AG04450 (cell line): ENCODE measurements around the gene KRT72. TPM values are rescaled to one million over a fixed set of nuclear protein-coding genes. Genes with fewer than 3 reads are reported as not detected.

Source experiments
- CTCF ChIA-PET: fragments of 300-600, 350-600 bp; formaldehyde crosslinking; extraction: SDS; loops from one replicate; lab custom pipeline; 2022; ENCODE audit warnings: antibody characterized with exemption, inconsistent platforms; lab: Charles Lee
- POLR2A ChIA-PET: fragments of 350-600 bp; formaldehyde crosslinking; extraction: SDS; loops from one replicate; lab custom pipeline; 2021; ENCODE audit warnings: antibody characterized with exemption, inconsistent platforms; lab: Yijun Ruan, JAX
- DNase-seq: peaks from one replicate; pipeline ENCODE4 v3.0.0-alpha.2; 2011; ENCODE audit warnings: low read depth, low spot score
- H3K27ac ChIP-seq: one replicate; pipeline ENCODE4 v1.5.1; 2012; ENCODE audit warnings: low read depth, low read length, control low read depth
- H3K27me3 ChIP-seq: one replicate; pipeline ENCODE4 v1.6.0; 2012; ENCODE audit warnings: low read length; ENCODE audit not compliant: control insufficient read depth, insufficient read depth
- H3K4me3 ChIP-seq: 2 replicates; pipeline ENCODE4 v1.5.1; 2011; ENCODE audit warnings: mild to moderate bottlenecking, low read depth, low read length, control low read depth
- H3K9me3 ChIP-seq: 2 replicates; pipeline ENCODE4 v1.5.1; 2012; ENCODE audit warnings: low read length; ENCODE audit not compliant: control insufficient read depth, insufficient read depth
- polyA plus RNA-seq: library from polyadenylated mRNA; depleted of rRNA; stranded (reverse); fragments of >200 nt; gene quantifications from 2 replicates; pipeline ENCODE4 v1.2.3, GENCODE V29; 2011
- TF ChIP-seq, protein P1 (sequence below): IDR thresholded peaks from 2 replicates; pipeline ENCODE4 v1.5.1; 2011; ENCODE audit warnings: low read depth, low read length, control low read depth, inconsistent platforms

Gene KRT72
- polyA plus RNA-seq, 1 experiment: not detected

DNA sequence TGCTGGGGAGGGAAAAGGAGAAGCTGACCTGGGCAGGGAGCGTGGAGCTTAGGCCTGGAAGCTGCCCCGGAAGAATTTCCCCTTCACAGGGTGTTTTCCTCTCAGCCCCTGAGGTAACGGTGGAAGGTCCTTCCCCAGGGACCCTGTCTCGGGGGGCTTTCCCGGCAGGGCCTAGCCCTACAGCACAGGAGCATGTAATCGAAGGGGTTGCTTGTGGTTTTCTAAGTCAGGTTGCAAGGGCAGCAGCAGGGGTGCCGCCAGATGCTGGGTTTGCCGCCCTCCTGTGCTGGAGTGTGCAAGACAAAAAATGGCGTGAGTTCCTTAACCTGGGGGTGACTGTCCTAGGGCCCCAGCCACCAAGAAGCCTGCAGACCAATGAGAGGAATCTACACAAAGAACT lies 26.0 kb downstream of the KRT72 start:
- ChIA-PET CTCF (no interaction called here), POLR2A (no interaction called here)
- H3K27ac ChIP-seq: no peak overlapping the region
- H3K4me3 ChIP-seq: no peak overlapping the region
- DNase-seq: no peak
- peaks cover 23% of the 10 kb centered on the region for H3K27me3 ChIP-seq
- TF ChIP-seq, protein P1, sequence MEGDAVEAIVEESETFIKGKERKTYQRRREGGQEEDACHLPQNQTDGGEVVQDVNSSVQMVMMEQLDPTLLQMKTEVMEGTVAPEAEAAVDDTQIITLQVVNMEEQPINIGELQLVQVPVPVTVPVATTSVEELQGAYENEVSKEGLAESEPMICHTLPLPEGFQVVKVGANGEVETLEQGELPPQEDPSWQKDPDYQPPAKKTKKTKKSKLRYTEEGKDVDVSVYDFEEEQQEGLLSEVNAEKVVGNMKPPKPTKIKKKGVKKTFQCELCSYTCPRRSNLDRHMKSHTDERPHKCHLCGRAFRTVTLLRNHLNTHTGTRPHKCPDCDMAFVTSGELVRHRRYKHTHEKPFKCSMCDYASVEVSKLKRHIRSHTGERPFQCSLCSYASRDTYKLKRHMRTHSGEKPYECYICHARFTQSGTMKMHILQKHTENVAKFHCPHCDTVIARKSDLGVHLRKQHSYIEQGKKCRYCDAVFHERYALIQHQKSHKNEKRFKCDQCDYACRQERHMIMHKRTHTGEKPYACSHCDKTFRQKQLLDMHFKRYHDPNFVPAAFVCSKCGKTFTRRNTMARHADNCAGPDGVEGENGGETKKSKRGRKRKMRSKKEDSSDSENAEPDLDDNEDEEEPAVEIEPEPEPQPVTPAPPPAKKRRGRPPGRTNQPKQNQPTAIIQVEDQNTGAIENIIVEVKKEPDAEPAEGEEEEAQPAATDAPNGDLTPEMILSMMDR: no peak
- H3K9me3 ChIP-seq: no peaks in the 10 kb centered on the region

DNA sequence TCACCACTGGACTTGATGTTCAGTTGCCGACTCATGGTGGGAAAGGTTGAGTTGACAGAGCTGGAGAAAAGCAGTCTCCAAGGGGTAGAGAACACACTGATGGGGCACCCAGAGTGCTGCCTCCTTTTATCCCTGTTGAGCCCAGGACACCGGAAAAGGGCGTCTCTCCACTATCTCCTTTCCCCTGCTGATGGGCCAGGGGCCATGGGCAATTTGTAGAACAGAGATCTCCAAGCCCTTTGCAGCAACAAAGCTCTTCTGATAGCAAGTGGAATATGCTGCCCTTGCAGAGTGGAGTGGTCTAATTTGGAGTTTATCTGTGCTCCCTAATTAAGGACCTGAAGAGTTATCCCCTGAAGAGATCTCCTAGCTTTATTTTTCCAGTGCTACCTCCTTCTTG lies 27.5 kb downstream of the KRT72 start, which contains the start of gene KRT74:
KRT74 (minus strand) TSS at position 101 of the 400 bp plus-strand sequence; CDS start at position 35, 66 bp downstream.
- CTCF ChIA-PET: no interaction called here
- TF ChIP-seq, protein P1: no peak
- no peak for DNase-seq
- POLR2A ChIA-PET: no interaction called here
- no peak within 1 kb of the TSS for H3K27ac ChIP-seq
- H3K4me3 ChIP-seq: no peak within 1 kb of the TSS
- H3K27me3 ChIP-seq: peaks cover 19% of the 10 kb centered on the region
- no peaks in the 10 kb centered on the region for H3K9me3 ChIP-seq

DNA sequence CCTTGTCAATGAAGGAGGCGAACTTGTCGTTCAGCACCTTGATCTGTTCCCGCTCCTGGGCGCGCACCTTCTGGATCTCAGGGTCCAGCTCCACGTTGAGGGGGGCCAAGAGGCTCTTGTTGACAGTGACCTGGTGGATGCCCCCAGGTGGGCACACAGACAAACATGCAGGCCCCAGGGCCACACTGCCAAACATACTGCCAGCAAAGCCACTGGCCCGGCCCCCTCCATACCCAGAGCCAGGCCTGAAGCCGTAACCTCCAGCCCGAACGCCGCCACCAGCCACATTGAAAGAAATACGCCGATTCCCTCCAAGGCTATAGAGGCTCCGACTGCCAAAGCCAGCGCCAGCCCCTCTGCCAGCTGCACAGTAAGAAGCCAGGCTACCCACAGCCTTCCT lies 28.0 kb downstream of the KRT72 start:
- ChIA-PET CTCF (no interaction called here), POLR2A (no interaction called here)
- Histone ChIP-seq H3K27me3 (peaks cover 20% of the 10 kb centered on the region), H3K27ac (no peak overlapping the region), H3K9me3 (no peaks in the 10 kb centered on the region), H3K4me3 (no peak overlapping the region)
- DNase-seq: no peak
- TF ChIP-seq, protein P1: no peak

DNA sequence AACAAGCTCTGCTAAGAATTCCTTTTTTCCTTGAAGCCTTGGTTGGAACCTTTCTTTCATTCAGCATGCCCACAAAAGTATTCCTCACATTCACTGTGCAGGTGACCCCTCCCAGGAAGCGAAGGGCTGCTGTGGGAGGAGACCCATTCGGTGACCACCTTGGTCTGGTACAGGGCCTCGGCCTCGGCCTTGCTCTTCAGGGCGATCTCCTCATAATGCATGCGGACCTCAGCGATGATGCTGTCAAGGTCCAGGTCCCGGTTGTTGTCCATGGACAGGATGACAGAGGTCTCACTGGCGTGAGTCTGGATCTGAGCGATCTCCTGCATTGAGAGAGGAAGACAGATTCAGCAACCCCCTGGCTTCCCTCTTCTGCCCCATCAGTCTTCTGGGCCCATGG lies 30.8 kb downstream of the KRT72 start:
- CTCF ChIA-PET: no interaction called here
- POLR2A ChIA-PET: no interaction called here
- TF ChIP-seq, protein P1: no peak
- no peak overlapping the region for H3K4me3 ChIP-seq
- H3K27ac ChIP-seq: no peak overlapping the region
- peaks cover 23% of the 10 kb centered on the region for H3K27me3 ChIP-seq
- no peaks in the 10 kb centered on the region for H3K9me3 ChIP-seq
- DNase-seq: no peak

DNA sequence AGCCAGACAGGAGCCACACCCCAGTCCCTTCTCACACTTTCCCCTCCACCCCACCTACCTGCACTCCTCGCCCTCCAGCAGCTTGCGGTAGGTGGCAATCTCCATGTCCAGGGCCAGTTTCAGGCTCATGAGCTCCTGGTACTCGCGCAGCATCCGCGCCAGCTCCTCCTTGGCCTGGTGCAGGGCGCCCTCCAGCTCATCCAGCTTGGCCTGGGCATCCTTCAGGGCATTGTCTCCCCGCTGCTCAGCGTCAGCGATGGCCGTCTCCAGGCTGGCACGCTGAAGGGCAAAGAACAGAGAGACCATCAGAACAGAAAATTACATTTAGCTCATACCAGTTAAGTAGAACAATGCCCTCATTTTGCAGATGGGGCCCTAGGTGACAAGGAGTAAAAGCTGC lies 33.2 kb downstream of the KRT72 start:
- H3K27me3 ChIP-seq: peaks cover 28% of the 10 kb centered on the region
- CTCF ChIA-PET: no interaction called here

More for the DNA sequence above, 33.2 kb downstream of the KRT72 start:
- TF ChIP-seq, protein P1: no peak
- H3K4me3 ChIP-seq: no peak overlapping the region
- POLR2A ChIA-PET: no interaction called here
- H3K27ac ChIP-seq: no peak overlapping the region
- DNase-seq: no peak
- H3K9me3 ChIP-seq: no peaks in the 10 kb centered on the region
